A673 (cell line): ENCODE data around the gene PXDN. TPM values are rescaled to one million over a fixed set of nuclear protein-coding genes. Genes with fewer than 3 reads are reported as not detected.

Source experiments
- BruUV-seq: library from RNA; stranded (reverse); fragments of 400-500 nt; replicated peaks from 2 replicates; lab custom pipeline; 2021; lab: Mats Ljungman, UMichigan
- CTCF ChIA-PET: fragments of 300-600 bp; sonication (Branson Sonifier 250); formaldehyde crosslinking; loops from one replicate; lab custom pipeline; 2022; ENCODE audit warnings: antibody characterized with exemption; lab: Charles Lee
- POLR2A ChIA-PET: fragments of 300-600 bp; sonication (Branson Sonifier 250); formaldehyde crosslinking; loops from one replicate; lab custom pipeline; 2022; ENCODE audit warnings: antibody characterized with exemption; ENCODE audit not compliant: low non-redundant PET; lab: Charles Lee
- DNase-seq: peaks from one replicate; pipeline ENCODE4 v3.0.0-alpha.2; 2015; ENCODE audit warnings: low spot score
- H3K27ac ChIP-seq: fragments of 200-600 bp; sonication (generic); 2 replicates; pipeline ENCODE4 v1.5.1; 2016; ENCODE audit warnings: mixed run types, low read depth, mild to moderate bottlenecking, mixed read lengths, antibody characterized with exemption, low read length; ENCODE audit not compliant: poor library complexity, severe bottlenecking
- H3K27me3 ChIP-seq: fragments of 200-600 bp; sonication (generic); replicated peaks from 2 replicates; pipeline ENCODE4 v1.6.1; 2017; ENCODE audit warnings: mixed run types, low read depth, mild to moderate bottlenecking, mixed read lengths, antibody characterized with exemption, low read length; ENCODE audit not compliant: insufficient read depth, poor library complexity
- H3K36me3 ChIP-seq: fragments of 200-600 bp; sonication (generic); 2 replicates; pipeline ENCODE4 v1.6.1; 2016; ENCODE audit warnings: mixed run types, mild to moderate bottlenecking, mixed read lengths, antibody characterized with exemption, low read length; ENCODE audit not compliant: insufficient read depth, poor library complexity, severe bottlenecking
- H3K4me1 ChIP-seq: fragments of 200-600 bp; sonication (generic); 2 replicates; pipeline ENCODE4 v1.6.1; 2017; ENCODE audit warnings: mixed run types, mild to moderate bottlenecking, mixed read lengths, antibody characterized with exemption, low read length; ENCODE audit not compliant: insufficient read depth, poor library complexity, severe bottlenecking
- H3K4me3 ChIP-seq: fragments of 200-600 bp; sonication (generic); 2 replicates; pipeline ENCODE4 v1.5.1; 2016; ENCODE audit warnings: low read depth, mixed run types, mild to moderate bottlenecking, mixed read lengths, low read length; ENCODE audit not compliant: poor library complexity, severe bottlenecking
- H3K9me3 ChIP-seq: fragments of 200-600 bp; sonication (generic); 2 replicates; pipeline ENCODE4 v1.6.1; 2016; ENCODE audit warnings: mixed run types, low read depth, mild to moderate bottlenecking, mixed read lengths, antibody characterized with exemption, low read length; ENCODE audit not compliant: poor library complexity, severe bottlenecking
- EZH2 ChIP-seq: fragments of 200-600 bp; sonication (generic); IDR thresholded peaks from 2 replicates; pipeline ENCODE4 v1.6.1; 2017; ENCODE audit warnings: borderline replicate concordance, low read depth, mild to moderate bottlenecking, mixed read lengths, antibody characterized with exemption, low read length; ENCODE audit not compliant: poor library complexity, severe bottlenecking
- intact Hi-C: fragments of 100-400 bp; cut with micrococcal nuclease; formaldehyde crosslinking; loops from one replicate; pipeline ENCODE4 v1.10.0; 2022; ENCODE audit not compliant: unreplicated experiment
- total RNA-seq: library from RNA; stranded (reverse); gene quantifications from 2 replicates; pipeline ENCODE4 v1.2.3, GENCODE V29; 2021
- TF ChIP-seq, protein P1 (sequence below): fragments of 300-800, 200-600 bp; sonication (generic); conservative IDR thresholded peaks from 2 replicates; pipeline ENCODE4 v1.5.1; 2017; ENCODE audit warnings: low read depth, mild to moderate bottlenecking, antibody characterized with exemption, low read length, moderate library complexity, mixed read lengths

The PXDN gene
- total RNA-seq, 1 experiment from 2014 or later = 162 TPM

DNA sequence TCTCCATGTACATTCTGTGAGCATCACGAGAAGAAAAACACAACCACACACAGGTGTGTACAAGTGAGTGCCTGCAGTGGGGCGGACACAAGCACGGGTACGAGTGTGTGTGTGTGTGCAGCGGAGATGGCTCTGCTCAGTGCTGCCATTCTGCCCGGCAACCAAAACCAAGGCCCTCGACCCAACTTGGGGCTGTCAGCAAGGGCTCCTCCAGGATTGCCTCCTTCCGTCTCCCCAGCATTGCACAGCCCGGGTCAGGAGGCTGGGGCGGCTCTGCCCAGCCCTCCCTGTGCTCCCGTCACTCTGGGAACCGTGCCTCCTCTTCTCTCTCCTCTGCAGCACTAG lies 66.5 kb downstream of the PXDN start:
- CTCF ChIA-PET = no interaction called here
- intact Hi-C loops = no loop called here
- no TSS peak for BruUV-seq

DNA sequence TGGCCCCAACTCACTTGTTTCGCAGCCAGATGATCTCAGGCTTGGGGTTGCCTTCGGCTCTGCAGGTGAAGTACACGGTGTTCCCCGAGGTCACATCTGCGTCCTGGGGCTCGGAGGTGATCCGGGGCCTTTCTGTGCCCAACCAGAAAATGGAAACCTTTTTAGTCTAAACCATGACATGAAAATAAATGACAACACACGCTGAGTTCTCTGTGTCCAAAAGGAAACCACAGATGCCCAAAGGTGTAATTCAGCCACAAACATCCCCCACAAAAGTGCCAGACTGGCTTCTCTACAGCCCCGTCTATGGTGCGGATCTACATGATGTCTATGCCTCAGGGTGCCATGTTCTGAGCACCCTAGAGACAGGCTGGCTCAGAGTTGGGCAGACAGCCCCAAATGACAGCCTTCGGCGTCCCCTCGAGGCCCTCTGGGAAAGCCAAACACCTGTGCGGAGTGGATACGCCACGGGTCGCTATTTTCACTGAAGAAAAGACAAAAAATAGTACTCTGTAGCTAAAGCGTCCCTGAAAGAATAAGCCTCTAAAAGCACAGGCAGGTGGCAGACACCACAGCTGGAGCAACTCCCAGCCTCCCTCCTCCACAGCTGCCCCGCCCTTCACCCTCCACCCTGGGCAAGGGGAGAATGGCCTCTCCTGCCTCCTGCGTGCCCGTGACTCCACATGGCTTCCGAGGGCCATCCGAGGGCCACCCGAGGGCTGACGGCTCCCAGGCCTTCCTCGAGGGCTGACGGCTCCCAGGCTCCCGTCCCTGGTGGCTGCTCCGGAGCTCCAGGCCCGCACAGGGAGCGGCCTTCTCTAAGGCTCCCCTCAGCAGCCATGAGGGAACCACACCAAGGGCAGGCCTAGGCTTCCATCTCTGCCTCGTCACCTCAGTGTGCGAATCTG lies 67.1 kb downstream of the PXDN start:
- H3K9me3 ChIP-seq = no peaks in the 10 kb centered on the region
- no peaks in the 10 kb centered on the region for H3K4me1 ChIP-seq
- H3K4me3 ChIP-seq = no peak overlapping the region
- ChIA-PET POLR2A (no interaction called here), CTCF (no interaction called here)
- DNase-seq = no peak
- intact Hi-C loops = no loop called here
- BruUV-seq = no TSS peak
- peaks cover 86% of the 10 kb centered on the region for H3K36me3 ChIP-seq
- TF ChIP-seq, protein P1, sequence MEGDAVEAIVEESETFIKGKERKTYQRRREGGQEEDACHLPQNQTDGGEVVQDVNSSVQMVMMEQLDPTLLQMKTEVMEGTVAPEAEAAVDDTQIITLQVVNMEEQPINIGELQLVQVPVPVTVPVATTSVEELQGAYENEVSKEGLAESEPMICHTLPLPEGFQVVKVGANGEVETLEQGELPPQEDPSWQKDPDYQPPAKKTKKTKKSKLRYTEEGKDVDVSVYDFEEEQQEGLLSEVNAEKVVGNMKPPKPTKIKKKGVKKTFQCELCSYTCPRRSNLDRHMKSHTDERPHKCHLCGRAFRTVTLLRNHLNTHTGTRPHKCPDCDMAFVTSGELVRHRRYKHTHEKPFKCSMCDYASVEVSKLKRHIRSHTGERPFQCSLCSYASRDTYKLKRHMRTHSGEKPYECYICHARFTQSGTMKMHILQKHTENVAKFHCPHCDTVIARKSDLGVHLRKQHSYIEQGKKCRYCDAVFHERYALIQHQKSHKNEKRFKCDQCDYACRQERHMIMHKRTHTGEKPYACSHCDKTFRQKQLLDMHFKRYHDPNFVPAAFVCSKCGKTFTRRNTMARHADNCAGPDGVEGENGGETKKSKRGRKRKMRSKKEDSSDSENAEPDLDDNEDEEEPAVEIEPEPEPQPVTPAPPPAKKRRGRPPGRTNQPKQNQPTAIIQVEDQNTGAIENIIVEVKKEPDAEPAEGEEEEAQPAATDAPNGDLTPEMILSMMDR = no peak
- TF ChIP-seq EZH2 = no peak
- no peaks in the 10 kb centered on the region for H3K27me3 ChIP-seq
- no peak overlapping the region for H3K27ac ChIP-seq

More for the DNA sequence above, 66.5 kb downstream of the PXDN start:
- no peaks in the 10 kb centered on the region for H3K9me3 ChIP-seq
- POLR2A ChIA-PET = no interaction called here
- peaks cover 80% of the 10 kb centered on the region for H3K36me3 ChIP-seq
- no peaks in the 10 kb centered on the region for H3K4me1 ChIP-seq
- H3K27me3 ChIP-seq = no peaks in the 10 kb centered on the region
- H3K4me3 ChIP-seq = no peak overlapping the region
- DNase-seq = no peak
- TF ChIP-seq, protein P1 = no peak
- TF ChIP-seq EZH2 = no peak
- no peak overlapping the region for H3K27ac ChIP-seq

DNA sequence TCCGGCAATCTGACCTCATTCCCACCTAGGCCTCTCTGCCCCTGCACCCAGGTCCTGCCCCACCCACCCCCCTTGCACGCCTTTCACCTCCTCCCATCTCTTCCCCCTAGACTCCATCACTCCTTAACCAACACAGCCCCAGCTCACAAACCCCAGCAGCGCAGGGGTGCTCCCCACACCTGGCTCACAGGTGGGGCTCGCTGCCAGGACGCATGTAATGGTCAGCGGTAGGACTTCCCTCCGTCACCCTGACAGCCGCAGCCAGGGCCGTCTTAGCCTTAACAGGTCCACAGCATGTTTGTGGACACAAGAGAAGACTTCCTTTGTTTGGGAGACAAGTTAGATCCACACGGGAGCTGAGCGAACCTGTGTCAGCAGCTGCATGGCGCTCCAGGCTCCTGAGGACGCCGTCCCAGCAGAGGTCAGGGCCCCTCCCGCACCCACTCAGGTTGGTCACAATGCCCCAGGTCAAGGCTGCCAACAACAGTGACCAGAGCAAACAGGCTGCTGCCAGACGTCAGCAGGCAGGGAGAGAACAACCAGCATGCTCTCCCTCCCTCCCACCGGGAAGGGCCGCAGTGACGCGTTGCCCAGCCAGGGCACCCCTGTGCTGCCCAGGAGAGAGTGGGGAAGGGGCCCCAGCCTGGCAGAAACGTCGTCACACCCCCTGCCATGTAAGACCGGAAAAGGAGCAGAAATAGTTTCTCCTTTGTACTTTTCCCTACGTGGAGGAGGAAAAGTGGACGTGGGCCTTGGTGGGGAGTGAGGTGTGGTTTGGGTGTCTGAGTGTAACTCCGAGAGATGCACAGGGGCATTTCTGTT lies 68.0 kb downstream of the PXDN start:
- no peaks in the 10 kb centered on the region for H3K4me1 ChIP-seq
- CTCF ChIA-PET = no interaction called here
- H3K27me3 ChIP-seq = no peaks in the 10 kb centered on the region
- H3K27ac ChIP-seq = no peak overlapping the region
- DNase-seq = no peak
- H3K9me3 ChIP-seq = no peaks in the 10 kb centered on the region
- BruUV-seq = no TSS peak
- intact Hi-C loops = no loop called here
- H3K4me3 ChIP-seq = no peak overlapping the region
- POLR2A ChIA-PET = no interaction called here
- TF ChIP-seq, protein P1 = no peak
- TF ChIP-seq EZH2 = no peak
- H3K36me3 ChIP-seq = peaks cover 93% of the 10 kb centered on the region
